RWPE2 (cell line): ENCODE measurements around the gene ZMIZ1.

Experiments
- ATAC-seq: fragments of 200-7000 bp; cut with Tn5 transposase; 3 replicates; pipeline ENCODE4 v1.9.1; 2021; ENCODE audit warnings: low read depth
- DNase-seq: peaks from one replicate; pipeline ENCODE4 v3.0.0-alpha.2; 2020; ENCODE audit warnings: low spot score
- H3K27ac ChIP-seq: fragments of 450-650 bp; 2 replicates; pipeline ENCODE4 v1.5.1; 2017; ENCODE audit warnings: mild to moderate bottlenecking; ENCODE audit not compliant: poor library complexity, severe bottlenecking
- H3K27me3 ChIP-seq: fragments of 250-450 bp; sonication (Bioruptor Pico); 2 replicates; pipeline ENCODE4 v1.5.1; 2021; ENCODE audit warnings: mild to moderate bottlenecking, moderate library complexity; ENCODE audit not compliant: insufficient read depth, poor library complexity, severe bottlenecking
- H3K36me3 ChIP-seq: fragments of 250-450 bp; sonication (Bioruptor Pico); 2 replicates; pipeline ENCODE4 v1.5.1; 2020; ENCODE audit warnings: low read depth, mild to moderate bottlenecking, moderate library complexity
- H3K4me1 ChIP-seq: fragments of 250-450 bp; sonication (Bioruptor Pico); 2 replicates; pipeline ENCODE4 v1.5.1; 2021; ENCODE audit warnings: mild to moderate bottlenecking, moderate library complexity; ENCODE audit not compliant: insufficient read depth, poor library complexity, severe bottlenecking
- H3K4me3 ChIP-seq: fragments of 250-450 bp; sonication (Bioruptor Pico); 2 replicates; pipeline ENCODE4 v1.5.1; 2021; ENCODE audit warnings: mild to moderate bottlenecking, moderate library complexity; ENCODE audit not compliant: severe bottlenecking
- H3K9me3 ChIP-seq: fragments of 250-450 bp; sonication (Bioruptor Pico); 2 replicates; pipeline ENCODE4 v1.5.1; 2021; ENCODE audit warnings: mild to moderate bottlenecking, moderate library complexity; ENCODE audit not compliant: severe bottlenecking
- TF ChIP-seq, protein P1 (sequence below): fragments of 450-650 bp; IDR thresholded peaks from one replicate; pipeline ENCODE4 v1.5.1; 2017; ENCODE audit warnings: mild to moderate bottlenecking, moderate library complexity; ENCODE audit not compliant: poor library complexity, severe bottlenecking

ZMIZ1 gene

DNA sequence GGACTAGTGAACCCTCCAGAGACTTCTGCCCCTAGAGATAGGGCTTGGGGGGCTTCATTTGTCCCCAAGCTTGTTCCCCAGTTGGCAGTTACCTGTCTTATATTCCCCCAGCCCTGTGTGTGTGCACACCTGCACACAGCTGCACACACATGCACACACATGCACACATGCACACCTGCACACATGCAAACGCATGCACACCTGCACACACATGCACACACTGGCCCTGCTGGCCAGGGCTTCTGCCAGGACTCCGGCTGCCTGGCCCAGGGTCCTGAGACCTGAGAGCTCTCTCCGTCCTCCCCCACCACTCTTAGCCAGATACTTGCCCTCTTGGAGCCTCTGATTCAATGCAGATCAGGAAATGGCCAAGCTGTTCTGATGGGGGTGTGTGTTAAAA is 6.7 kb downstream of the ZMIZ1 start:
- DNase-seq (no peak), ATAC-seq (no peak)
- Histone ChIP-seq H3K9me3 (no peaks in the 10 kb centered on the region), H3K36me3 (no peaks in the 10 kb centered on the region), H3K4me3 (no peak overlapping the region), H3K27ac (no peak overlapping the region), H3K27me3 (no peaks in the 10 kb centered on the region), H3K4me1 (peaks cover 40% of the 10 kb centered on the region)
- TF ChIP-seq, protein P1, sequence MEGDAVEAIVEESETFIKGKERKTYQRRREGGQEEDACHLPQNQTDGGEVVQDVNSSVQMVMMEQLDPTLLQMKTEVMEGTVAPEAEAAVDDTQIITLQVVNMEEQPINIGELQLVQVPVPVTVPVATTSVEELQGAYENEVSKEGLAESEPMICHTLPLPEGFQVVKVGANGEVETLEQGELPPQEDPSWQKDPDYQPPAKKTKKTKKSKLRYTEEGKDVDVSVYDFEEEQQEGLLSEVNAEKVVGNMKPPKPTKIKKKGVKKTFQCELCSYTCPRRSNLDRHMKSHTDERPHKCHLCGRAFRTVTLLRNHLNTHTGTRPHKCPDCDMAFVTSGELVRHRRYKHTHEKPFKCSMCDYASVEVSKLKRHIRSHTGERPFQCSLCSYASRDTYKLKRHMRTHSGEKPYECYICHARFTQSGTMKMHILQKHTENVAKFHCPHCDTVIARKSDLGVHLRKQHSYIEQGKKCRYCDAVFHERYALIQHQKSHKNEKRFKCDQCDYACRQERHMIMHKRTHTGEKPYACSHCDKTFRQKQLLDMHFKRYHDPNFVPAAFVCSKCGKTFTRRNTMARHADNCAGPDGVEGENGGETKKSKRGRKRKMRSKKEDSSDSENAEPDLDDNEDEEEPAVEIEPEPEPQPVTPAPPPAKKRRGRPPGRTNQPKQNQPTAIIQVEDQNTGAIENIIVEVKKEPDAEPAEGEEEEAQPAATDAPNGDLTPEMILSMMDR: no peak

DNA sequence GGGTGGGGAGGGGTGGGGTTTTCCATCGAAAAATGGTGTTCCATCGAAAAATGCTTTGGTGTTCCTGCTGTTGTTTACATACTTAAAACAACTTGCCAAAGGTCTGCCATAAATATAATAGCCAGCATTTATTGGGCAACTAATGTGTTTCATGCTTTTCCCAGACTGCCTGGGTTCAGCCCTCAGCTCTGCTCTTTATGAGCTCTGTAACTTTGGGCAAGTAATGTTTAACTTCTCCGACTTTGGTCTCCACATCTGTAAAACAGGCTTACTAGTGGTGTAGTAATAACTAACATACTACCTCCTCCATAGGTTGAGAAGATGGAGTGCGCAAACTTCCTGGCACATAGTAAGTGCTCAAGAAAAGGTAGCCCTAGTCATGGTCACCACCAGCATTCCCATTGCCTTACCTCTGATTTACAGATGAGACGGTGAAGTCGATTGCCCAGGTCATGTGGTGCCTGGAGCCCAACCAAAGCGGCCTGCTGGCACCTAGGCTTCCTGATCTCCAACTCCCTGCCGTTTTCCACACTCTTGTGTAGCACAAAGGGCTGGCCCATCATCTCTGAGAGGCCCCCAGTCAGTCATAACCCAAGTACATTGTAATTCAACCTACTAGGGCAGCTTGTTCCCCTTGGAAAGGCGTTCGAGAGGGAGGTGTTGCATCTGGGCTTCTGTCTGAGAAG is 8.9 kb downstream of the ZMIZ1 start:
- Histone ChIP-seq H3K9me3 (no peaks in the 10 kb centered on the region), H3K4me3 (no peak overlapping the region), H3K27ac (no peak overlapping the region), H3K4me1 (peaks cover 41% of the 10 kb centered on the region), H3K36me3 (no peaks in the 10 kb centered on the region), H3K27me3 (no peaks in the 10 kb centered on the region)
- TF ChIP-seq, protein P1: no peak
- no peak for DNase-seq
- ATAC-seq: no peak

DNA sequence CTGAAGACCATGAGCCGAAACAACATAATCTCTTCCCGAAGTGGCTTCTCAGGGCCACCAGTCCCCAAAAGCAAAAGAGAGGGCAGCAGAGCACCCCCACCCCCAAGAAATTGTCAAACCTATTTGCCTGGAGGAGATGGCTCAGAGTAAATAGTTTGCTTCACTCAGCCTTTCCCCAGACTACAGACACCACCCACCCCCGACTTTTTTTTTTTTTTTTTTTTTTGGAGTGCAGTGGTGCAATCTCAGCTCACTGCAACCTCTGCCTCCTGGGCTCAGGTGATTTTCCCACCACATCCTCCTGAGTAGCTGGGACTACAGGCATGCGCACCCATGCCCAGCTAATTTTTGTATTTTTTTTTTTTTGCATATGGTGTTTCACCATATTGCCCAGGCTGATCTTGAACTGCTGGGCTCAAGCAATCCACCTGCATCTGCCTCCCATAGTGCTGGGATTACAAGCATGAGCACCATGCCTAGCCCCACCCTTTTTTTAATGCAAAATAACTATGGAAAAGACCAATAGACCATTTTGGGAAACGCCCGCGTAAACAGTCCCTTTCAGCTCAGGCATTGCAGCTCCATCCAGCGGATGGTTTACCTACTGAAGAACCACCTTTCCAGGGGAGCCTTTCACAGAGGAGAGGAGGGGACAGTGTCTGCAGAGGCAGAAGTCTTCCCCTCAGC is 9.7 kb downstream of the ZMIZ1 start:
- H3K4me3 ChIP-seq: no peak overlapping the region
- H3K4me1 ChIP-seq: peaks cover 50% of the 10 kb centered on the region
- H3K27ac ChIP-seq: no peak overlapping the region
- ATAC-seq: no peak
- no peaks in the 10 kb centered on the region for H3K9me3 ChIP-seq
- no peaks in the 10 kb centered on the region for H3K36me3 ChIP-seq
- TF ChIP-seq, protein P1: no peak
- DNase-seq: no peak
- H3K27me3 ChIP-seq: no peaks in the 10 kb centered on the region

DNA sequence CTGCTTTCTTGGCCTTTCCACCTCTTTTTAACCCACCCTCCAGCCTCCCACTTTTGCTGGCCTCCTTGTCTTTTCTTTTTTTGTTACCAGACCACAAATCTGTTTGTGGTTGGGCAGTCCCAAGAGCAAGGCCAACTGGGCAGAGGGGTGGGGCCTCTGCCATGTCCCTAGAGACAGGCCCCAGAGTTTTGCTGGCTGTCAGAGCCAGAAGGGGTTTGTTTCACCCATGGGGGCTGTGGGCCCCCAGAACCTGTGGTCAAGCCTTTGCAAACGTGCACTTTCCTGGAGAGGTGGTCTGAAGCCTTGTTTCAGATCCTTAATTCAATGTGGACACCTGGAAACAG is 10.3 kb downstream of the ZMIZ1 start:
- ATAC-seq (no peak), DNase-seq (no peak)
- TF ChIP-seq, protein P1: no peak
- no peaks in the 10 kb centered on the region for H3K9me3 ChIP-seq
- no peak overlapping the region for H3K27ac ChIP-seq
- H3K4me1 ChIP-seq: peaks cover 51% of the 10 kb centered on the region
- H3K36me3 ChIP-seq: no peaks in the 10 kb centered on the region
- H3K4me3 ChIP-seq: no peak overlapping the region
- no peaks in the 10 kb centered on the region for H3K27me3 ChIP-seq
